Effector memory CD8-positive, alpha-beta T cell (primary cell): Measurements from ENCODE around the gene XIRP2.

Source experiments
- ATAC-seq: fragments of 150-1000 bp; cut with Tn5 transposase; replicated peaks from 2 replicates; pipeline ENCODE4 v1.10.0; 2021; ENCODE audit warnings: mild to moderate bottlenecking, moderate library complexity
- DNase-seq, 3 experiments: peaks; one replicate each; pipeline ENCODE4 v3.0.0; 2021
- H3K27ac Mint-ChIP-seq, 2 donors: one replicate each; pipeline ENCODE4 v1.8.0; 2022; ENCODE audit warnings: mild to moderate bottlenecking in 2 of 2, mixed read lengths in 2 of 2, moderate library complexity in 2 of 2
- H3K27me3 Mint-ChIP-seq, 2 donors: one replicate each; pipeline ENCODE4 v1.8.0; 2022; ENCODE audit warnings: mixed read lengths in 2 of 2
- H3K36me3 Mint-ChIP-seq: one replicate; pipeline ENCODE4 v1.8.0; 2022; ENCODE audit warnings: mild to moderate bottlenecking, moderate library complexity, mixed read lengths; ENCODE audit not compliant: insufficient read depth
- H3K4me1 Mint-ChIP-seq, 2 donors: one replicate each; pipeline ENCODE4 v1.8.0; 2022; ENCODE audit warnings: low read depth in 2 of 2, mixed read lengths in 2 of 2
- H3K4me3 Mint-ChIP-seq, 2 donors: one replicate each; pipeline ENCODE4 v1.8.0; 2022; ENCODE audit warnings: mild to moderate bottlenecking in 2 of 2, mixed read lengths in 2 of 2, moderate library complexity in 2 of 2
- H3K9me3 Mint-ChIP-seq, 2 donors: one replicate each; pipeline ENCODE4 v1.8.0; 2022; ENCODE audit warnings: mixed read lengths in 2 of 2

XIRP2 gene

DNA sequence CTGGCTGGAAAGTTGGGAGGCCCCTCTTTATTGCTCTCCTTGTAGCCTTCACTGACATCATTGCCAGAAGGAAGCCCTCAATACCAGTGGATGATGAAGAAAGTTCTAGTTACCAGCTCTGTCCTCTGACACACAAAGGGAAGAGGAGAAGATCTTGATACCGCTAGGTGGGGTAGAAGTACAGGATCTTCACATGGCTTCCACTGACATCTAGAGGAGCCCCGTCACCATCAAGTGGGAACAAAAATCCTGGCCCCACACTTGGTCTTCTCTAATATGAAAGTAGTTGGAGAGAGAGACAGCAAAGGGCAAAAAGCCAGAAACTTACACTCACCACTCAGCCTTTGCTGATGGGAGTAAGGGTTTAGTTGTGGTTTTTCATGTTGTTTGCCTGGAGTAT is 12.4 kb downstream of the XIRP2 start:
- Mint-ChIP-seq H3K27ac (no peak overlapping the region), H3K4me3 (no peak overlapping the region)
- ATAC-seq, result no peak

DNA sequence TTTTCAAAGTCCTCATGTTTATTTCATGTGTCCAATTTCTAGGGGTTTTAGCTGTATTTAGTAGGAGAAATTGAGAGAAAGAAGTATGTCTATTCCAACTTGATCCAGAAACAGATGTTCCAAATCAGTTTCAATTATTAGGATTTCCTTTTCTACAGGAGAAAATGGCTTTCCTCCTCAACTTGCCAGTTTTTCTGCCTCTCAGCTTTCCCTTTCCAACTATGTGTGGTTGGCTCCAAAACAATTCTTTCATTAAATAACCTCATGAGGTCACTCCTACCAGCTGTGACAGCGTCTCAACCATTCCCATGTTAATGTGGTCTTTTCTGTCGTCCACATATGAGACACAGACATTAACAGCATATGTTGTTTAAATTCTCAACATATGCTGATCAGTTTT is 13.1 kb downstream of the XIRP2 start:
- no peak for DNase-seq
- Mint-ChIP-seq H3K27ac (no peak overlapping the region), H3K27me3 (no peaks in the 10 kb centered on the region), H3K4me1 (no peaks in the 10 kb centered on the region), H3K9me3 (peaks cover 2 to 7% of the 10 kb centered on the region in 2 donors), H3K4me3 (no peak overlapping the region), H3K36me3 (no peaks in the 10 kb centered on the region)
- no peak for ATAC-seq

More for the DNA sequence above, 12.4 kb downstream of the XIRP2 start:
- Mint-ChIP-seq H3K9me3 (peaks cover 2 to 7% of the 10 kb centered on the region in 2 donors), H3K27me3 (no peaks in the 10 kb centered on the region), H3K36me3 (no peaks in the 10 kb centered on the region), H3K4me1 (no peaks in the 10 kb centered on the region)
- DNase-seq, result no peak

DNA sequence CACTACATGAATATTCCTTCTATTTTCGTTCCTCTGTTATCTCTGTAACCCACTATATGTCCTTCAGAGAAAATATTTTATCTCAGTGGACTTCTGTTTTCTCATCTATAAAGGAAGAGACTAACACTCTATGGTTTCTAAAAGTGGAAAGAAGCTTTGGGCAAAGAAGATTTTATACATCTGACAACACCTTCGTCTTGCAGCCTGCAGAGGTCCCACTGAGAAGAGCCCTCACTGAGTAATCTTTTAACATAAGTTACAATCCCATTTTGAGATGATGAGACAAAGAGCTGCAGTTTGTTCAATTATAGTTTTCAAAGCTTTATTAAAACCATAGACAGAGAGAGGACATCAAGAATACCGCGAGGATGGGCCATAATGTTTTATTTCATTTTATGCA is 28.7 kb downstream of the XIRP2 start:
- Mint-ChIP-seq H3K36me3 (no peaks in the 10 kb centered on the region), H3K4me1 (no peaks in the 10 kb centered on the region), H3K4me3 (no peak overlapping the region), H3K27me3 (no peaks in the 10 kb centered on the region), H3K9me3 (peaks cover 6% of the 10 kb centered on the region in 2 donors), H3K27ac (no peak overlapping the region)
- no peak for ATAC-seq
- no peak for DNase-seq

GRCh38 chr2:166917415-166917814 is 29.1 kb downstream of the XIRP2 start:
- H3K4me3 Mint-ChIP-seq, result no peak overlapping the region
- no peaks in the 10 kb centered on the region for H3K4me1 Mint-ChIP-seq
- H3K36me3 Mint-ChIP-seq, result no peaks in the 10 kb centered on the region
- ATAC-seq, result no peak
- no peak overlapping the region for H3K27ac Mint-ChIP-seq
- DNase-seq, result no peak
- H3K9me3 Mint-ChIP-seq, result peaks cover 2 to 3% of the 10 kb centered on the region in 2 donors
- H3K27me3 Mint-ChIP-seq, result no peaks in the 10 kb centered on the region

DNA sequence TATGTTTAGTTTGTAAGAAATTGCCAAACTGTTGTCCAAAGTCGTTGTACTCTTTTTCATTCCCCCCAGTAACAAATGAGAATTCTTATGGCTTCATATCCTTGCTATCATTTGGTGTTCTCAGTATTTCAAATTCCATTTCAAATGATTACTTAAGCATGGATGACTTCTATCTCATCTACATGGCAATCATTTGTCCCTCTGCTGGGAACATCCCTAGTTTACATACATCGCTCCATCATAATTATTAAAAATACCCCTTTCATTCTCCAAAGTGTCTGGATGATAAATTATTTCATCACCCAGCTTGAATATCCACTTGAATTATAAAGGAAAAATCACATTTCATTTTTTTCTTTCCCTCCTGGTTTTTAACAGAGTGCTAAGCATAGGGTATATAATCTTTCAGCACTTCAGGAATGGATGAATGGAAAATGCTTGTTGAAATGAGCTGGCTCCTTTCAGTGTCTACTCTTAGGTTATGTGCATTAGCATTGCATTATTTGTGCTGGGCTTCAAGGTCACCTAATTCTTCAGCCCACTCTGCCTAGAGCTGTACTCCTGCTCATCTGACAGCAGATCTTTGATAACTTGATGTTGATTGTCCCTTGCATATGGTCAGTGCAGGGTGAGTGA is 33.1 kb downstream of the XIRP2 start:
- no peak for DNase-seq
- Mint-ChIP-seq H3K9me3 (no peaks in the 10 kb centered on the region), H3K27ac (no peak overlapping the region), H3K27me3 (no peaks in the 10 kb centered on the region), H3K4me3 (no peak overlapping the region), H3K4me1 (no peaks in the 10 kb centered on the region), H3K36me3 (no peaks in the 10 kb centered on the region)
- no peak for ATAC-seq

DNA sequence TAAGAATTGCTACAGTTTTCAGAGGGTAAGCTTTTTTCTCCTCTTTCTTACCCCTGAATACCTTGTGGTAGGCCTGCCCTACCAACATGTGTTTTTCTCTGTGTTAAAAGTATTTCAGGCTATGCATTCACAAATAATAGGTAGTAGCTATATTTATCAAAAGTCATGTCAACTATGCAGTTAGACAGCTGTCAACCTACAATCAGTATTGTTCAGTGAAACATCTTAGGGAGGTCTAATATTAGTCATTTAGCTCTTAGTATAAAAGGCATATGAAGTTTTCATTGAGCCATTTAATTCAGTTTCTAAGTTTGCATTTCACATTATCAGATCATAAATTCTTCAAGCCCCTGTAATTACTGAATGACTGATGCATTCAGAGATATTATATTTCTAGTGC is 36.7 kb downstream of the XIRP2 start:
- no peak overlapping the region for H3K27ac Mint-ChIP-seq
- no peaks in the 10 kb centered on the region for H3K36me3 Mint-ChIP-seq
- H3K27me3 Mint-ChIP-seq, result no peaks in the 10 kb centered on the region
- ATAC-seq (no peak), DNase-seq (no peak)
- H3K9me3 Mint-ChIP-seq, result no peaks in the 10 kb centered on the region
- no peaks in the 10 kb centered on the region for H3K4me1 Mint-ChIP-seq
- no peak overlapping the region for H3K4me3 Mint-ChIP-seq

DNA sequence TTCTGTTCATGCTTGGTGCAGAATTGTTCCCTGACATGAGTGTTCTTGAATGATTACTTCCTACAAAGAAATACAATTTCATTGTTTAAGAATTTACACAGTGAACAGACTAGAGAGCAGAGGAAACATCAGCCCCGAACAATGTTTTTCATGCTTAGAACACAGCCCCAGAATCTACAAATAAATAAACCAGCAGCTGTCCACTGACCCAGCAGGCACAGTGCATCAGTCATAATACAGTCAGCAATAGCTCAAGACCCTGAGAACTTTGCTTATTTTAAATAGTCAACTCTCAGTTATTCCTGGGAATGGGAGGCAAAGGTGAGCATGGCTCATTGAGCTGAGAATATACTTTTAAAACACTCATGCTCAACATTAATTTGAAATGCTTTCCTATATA is 38.4 kb downstream of the XIRP2 start:
- H3K4me3 Mint-ChIP-seq, result no peak overlapping the region
- no peaks in the 10 kb centered on the region for H3K4me1 Mint-ChIP-seq
- DNase-seq (no peak), ATAC-seq (no peak)
- no peaks in the 10 kb centered on the region for H3K27me3 Mint-ChIP-seq
- no peak overlapping the region for H3K27ac Mint-ChIP-seq
- no peaks in the 10 kb centered on the region for H3K9me3 Mint-ChIP-seq
- H3K36me3 Mint-ChIP-seq, result no peaks in the 10 kb centered on the region

- Mint-ChIP-seq H3K9me3 (peaks cover 0 to 4% of the 10 kb centered on the region in 2 donors), H3K4me3 (no peak overlapping the region), H3K27me3 (no peaks in the 10 kb centered on the region), H3K27ac (no peak overlapping the region), H3K4me1 (no peaks in the 10 kb centered on the region), H3K36me3 (peaks cover 7% of the 10 kb centered on the region)
- ATAC-seq (no peak), DNase-seq (no peak)
Measured at GRCh38 chr2:166932032-166932431, 43.8 kb downstream of the XIRP2 start.

DNA sequence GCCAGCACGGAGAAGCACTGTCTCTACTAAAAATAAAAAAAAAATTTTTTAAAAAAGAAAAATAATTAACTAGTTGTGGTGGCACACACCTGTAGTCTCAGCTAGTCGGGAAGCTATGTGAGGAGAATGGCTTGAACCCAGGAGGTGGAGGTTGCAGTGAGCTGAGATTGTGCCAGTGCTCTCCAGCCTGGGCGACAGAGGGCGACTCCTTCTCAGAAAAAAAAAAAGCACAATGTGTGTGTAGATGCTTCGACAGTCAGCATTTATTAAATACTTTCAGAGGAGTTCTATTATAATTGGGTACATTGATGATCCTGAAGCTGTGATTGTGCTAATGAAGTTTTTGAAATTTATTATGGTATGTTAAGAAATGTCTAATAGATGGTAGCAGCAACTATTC is 46.5 kb downstream of the XIRP2 start:
- no peak overlapping the region for H3K4me3 Mint-ChIP-seq
- H3K27me3 Mint-ChIP-seq, result no peaks in the 10 kb centered on the region
- peaks cover 7% of the 10 kb centered on the region for H3K36me3 Mint-ChIP-seq
- no peak overlapping the region for H3K27ac Mint-ChIP-seq
- ATAC-seq, result no peak
- DNase-seq, result no peak
- H3K4me1 Mint-ChIP-seq, result no peaks in the 10 kb centered on the region
- H3K9me3 Mint-ChIP-seq, result peaks cover 4 to 17% of the 10 kb centered on the region in 2 donors

DNA sequence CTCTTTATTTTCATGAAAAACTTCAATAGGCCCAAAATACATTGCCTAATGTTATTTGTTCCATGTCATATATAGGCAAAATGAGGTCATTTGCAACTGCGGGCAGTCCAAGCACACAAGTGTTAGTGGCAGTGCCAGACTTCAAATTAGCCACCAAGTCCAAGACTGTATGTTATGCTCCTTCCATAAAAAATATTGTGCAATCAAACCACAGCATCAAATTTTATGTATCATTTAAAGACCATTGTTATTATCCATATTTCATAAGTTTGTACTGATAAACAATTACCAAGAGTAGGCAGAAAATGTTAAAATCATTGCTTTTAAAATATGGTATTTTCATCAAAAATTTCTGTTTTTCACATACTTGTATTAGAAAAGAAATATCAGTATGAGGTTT is 54.1 kb downstream of the XIRP2 start:
- no peak for ATAC-seq
- H3K4me1 Mint-ChIP-seq, result no peaks in the 10 kb centered on the region
- H3K36me3 Mint-ChIP-seq, result no peaks in the 10 kb centered on the region
- no peaks in the 10 kb centered on the region for H3K27me3 Mint-ChIP-seq
- no peak overlapping the region for H3K27ac Mint-ChIP-seq
- DNase-seq, result no peak
- H3K9me3 Mint-ChIP-seq, result peaks cover 11 to 22% of the 10 kb centered on the region in 2 donors
- H3K4me3 Mint-ChIP-seq, result no peak overlapping the region

DNA sequence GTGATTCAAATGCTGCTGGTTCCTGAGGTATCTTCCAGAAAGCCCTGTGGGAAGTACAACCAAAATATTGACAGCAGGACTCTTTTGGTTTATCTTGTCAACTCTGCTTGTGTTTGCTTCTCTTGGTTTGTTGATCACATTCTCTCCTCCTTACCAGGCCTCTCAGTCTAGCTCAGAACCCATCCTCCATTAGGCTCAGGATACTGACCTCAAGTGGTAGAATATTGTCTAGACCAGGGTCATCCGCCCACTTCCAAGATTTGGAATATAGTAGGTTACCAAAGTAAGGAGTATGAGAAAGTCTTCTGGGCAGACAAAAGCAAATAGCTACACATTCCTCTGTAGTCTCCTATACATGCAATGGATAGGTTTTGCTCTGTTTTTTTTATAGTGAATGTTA is 56.6 kb downstream of the XIRP2 start:
- H3K4me1 Mint-ChIP-seq, result no peaks in the 10 kb centered on the region
- no peaks in the 10 kb centered on the region for H3K27me3 Mint-ChIP-seq
- no peak for DNase-seq
- no peak overlapping the region for H3K4me3 Mint-ChIP-seq
- H3K36me3 Mint-ChIP-seq, result no peaks in the 10 kb centered on the region
- no peak overlapping the region for H3K27ac Mint-ChIP-seq
- no peak for ATAC-seq
- peaks cover 6 to 12% of the 10 kb centered on the region in 2 donors for H3K9me3 Mint-ChIP-seq

- Mint-ChIP-seq H3K4me1 (no peaks in the 10 kb centered on the region), H3K9me3 (peaks cover 7 to 9% of the 10 kb centered on the region in 2 donors), H3K27ac (no peak overlapping the region), H3K27me3 (no peaks in the 10 kb centered on the region), H3K4me3 (no peak overlapping the region), H3K36me3 (no peaks in the 10 kb centered on the region)
- no peak for DNase-seq
- no peak for ATAC-seq
Measured at GRCh38 chr2:166957686-166958085, 69.4 kb downstream of the XIRP2 start.

DNA sequence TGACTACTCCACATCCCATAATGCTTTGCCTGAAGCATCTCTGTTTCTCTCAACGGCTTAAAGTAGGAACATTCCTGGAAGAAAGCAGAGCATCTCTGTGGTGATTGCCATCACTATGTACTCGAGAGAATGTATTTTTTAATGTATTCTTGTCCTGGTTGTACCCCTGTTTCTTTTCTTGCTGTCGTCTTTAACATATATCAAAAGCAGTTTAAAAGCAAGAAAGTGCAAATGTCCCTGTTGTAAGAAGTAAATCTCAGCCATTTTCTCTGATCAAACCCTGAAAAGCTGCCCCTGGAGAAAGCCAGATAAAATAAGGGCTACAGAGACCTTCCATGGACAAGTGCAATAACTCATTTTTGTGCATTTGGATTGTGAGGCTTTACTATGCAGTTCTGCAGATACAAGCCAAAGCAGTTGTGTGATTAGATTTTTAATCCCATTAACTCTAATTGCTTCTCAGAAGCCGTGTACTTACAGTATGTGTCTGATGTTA is 70.8 kb downstream of the XIRP2 start:
- Mint-ChIP-seq H3K36me3 (no peaks in the 10 kb centered on the region), H3K27me3 (no peaks in the 10 kb centered on the region), H3K9me3 (peaks cover 3 to 9% of the 10 kb centered on the region in 2 donors), H3K4me3 (no peak overlapping the region), H3K27ac (no peak overlapping the region), H3K4me1 (no peaks in the 10 kb centered on the region)
- ATAC-seq (no peak), DNase-seq (no peak)

DNA sequence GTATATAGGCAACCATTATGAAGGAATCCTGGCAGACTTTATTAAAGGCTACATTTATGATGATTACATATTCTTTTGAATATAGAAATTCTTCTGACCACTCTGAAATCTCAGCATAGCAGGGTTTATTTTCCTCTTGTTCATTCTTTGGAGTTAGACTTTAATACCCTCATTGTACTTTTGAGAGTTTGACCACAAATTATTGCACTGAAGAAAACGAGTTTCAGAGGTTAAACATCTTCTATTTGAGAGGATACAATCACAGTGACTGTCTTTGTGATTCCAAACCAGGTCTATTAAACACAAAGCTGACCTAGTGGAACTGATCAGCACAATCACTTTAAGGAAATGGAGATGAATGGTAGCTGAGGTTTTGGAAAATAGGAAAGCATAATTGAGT is 71.3 kb downstream of the XIRP2 start:
- Mint-ChIP-seq H3K4me3 (no peak overlapping the region), H3K36me3 (no peaks in the 10 kb centered on the region), H3K27me3 (no peaks in the 10 kb centered on the region), H3K9me3 (peaks cover 3 to 9% of the 10 kb centered on the region in 2 donors), H3K4me1 (no peaks in the 10 kb centered on the region), H3K27ac (no peak overlapping the region)
- DNase-seq, result no peak
- ATAC-seq, result no peak
